Nephron progenitor cell (in vitro differentiated cells): Measurements from ENCODE around the gene SREBF1.

Experiments
- DNase-seq: peaks from one replicate; pipeline ENCODE4 v3.0.0; 2021
- H3K27ac Mint-ChIP-seq: 2 replicates; pipeline ENCODE4 v1.8.0; 2021; ENCODE audit warnings: mild to moderate bottlenecking, moderate library complexity, mixed read lengths
- H3K27me3 Mint-ChIP-seq: 2 replicates; pipeline ENCODE4 v1.8.0; 2021; ENCODE audit warnings: mild to moderate bottlenecking, low read depth, mixed read lengths; ENCODE audit not compliant: poor library complexity
- H3K36me3 Mint-ChIP-seq: 2 replicates; pipeline ENCODE4 v1.8.0; 2021; ENCODE audit warnings: low read depth, mixed read lengths
- H3K4me1 Mint-ChIP-seq: 2 replicates; pipeline ENCODE4 v1.8.0; 2021; ENCODE audit warnings: mixed read lengths
- H3K4me3 Mint-ChIP-seq: 2 replicates; pipeline ENCODE4 v1.8.0; 2021; ENCODE audit warnings: mild to moderate bottlenecking, moderate library complexity, mixed read lengths
- H3K9me3 Mint-ChIP-seq: 2 replicates; pipeline ENCODE4 v1.8.0; 2021; ENCODE audit warnings: mild to moderate bottlenecking, moderate library complexity, mixed read lengths
- TF ChIP-seq, protein P1 (sequence below): fragments of 200-600 bp; sonication (generic); IDR thresholded peaks from 2 replicates; pipeline ENCODE4 v1.5.0; 2021; ENCODE audit warnings: antibody characterized with exemption

SREBF1 gene

GRCh38 chr17:17792551-17793377, 44.0 kb downstream of the SREBF1 start:
- Mint-ChIP-seq H3K4me3 (peak overlapping the region; percentile 48), H3K4me1 (peaks cover 62% of the 10 kb centered on the region)
- DNase-seq = no peak

DNA sequence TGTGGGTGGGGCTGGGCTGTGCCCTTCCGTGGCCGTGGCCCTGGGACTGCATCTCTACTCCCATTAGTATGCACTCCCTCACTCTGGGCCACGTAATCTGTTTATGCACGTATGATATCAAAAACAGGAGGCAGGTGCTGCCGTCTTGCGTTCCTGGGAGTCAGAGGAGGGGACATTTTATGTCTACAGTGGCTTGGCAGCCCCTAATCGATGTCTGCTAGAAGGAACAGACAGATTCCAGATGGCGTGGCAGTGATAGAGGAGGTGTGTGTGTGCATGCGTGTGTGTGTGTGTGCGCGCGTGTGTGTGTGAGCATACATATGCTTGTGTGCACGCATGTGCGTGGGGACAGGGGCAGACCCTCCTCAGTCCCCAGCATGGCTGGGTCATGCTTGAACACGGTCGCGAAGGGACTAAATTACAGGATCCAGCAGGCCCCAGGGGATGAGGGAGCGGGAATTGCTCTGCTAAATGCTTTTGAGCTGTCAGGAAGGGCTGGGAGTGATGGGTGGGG, 44.7 kb downstream of the SREBF1 start:
- no peak for DNase-seq
- peak overlapping the region; percentile 48 for H3K4me3 Mint-ChIP-seq
- H3K9me3 Mint-ChIP-seq = no peaks in the 10 kb centered on the region
- H3K27me3 Mint-ChIP-seq = peaks cover 9% of the 10 kb centered on the region
- H3K36me3 Mint-ChIP-seq = peaks cover 9% of the 10 kb centered on the region
- TF ChIP-seq, protein P1, sequence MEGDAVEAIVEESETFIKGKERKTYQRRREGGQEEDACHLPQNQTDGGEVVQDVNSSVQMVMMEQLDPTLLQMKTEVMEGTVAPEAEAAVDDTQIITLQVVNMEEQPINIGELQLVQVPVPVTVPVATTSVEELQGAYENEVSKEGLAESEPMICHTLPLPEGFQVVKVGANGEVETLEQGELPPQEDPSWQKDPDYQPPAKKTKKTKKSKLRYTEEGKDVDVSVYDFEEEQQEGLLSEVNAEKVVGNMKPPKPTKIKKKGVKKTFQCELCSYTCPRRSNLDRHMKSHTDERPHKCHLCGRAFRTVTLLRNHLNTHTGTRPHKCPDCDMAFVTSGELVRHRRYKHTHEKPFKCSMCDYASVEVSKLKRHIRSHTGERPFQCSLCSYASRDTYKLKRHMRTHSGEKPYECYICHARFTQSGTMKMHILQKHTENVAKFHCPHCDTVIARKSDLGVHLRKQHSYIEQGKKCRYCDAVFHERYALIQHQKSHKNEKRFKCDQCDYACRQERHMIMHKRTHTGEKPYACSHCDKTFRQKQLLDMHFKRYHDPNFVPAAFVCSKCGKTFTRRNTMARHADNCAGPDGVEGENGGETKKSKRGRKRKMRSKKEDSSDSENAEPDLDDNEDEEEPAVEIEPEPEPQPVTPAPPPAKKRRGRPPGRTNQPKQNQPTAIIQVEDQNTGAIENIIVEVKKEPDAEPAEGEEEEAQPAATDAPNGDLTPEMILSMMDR = no peak
- H3K27ac Mint-ChIP-seq = no peak overlapping the region
- H3K4me1 Mint-ChIP-seq = peaks cover 69% of the 10 kb centered on the region

More at GRCh38 chr17:17792551-17793377, 44.0 kb downstream of the SREBF1 start:
- TF ChIP-seq, protein P1 = no peak
- H3K27me3 Mint-ChIP-seq = peaks cover 9% of the 10 kb centered on the region
- H3K36me3 Mint-ChIP-seq = peaks cover 13% of the 10 kb centered on the region
- no peaks in the 10 kb centered on the region for H3K9me3 Mint-ChIP-seq
- H3K27ac Mint-ChIP-seq = peak overlapping the region; percentile 72

DNA sequence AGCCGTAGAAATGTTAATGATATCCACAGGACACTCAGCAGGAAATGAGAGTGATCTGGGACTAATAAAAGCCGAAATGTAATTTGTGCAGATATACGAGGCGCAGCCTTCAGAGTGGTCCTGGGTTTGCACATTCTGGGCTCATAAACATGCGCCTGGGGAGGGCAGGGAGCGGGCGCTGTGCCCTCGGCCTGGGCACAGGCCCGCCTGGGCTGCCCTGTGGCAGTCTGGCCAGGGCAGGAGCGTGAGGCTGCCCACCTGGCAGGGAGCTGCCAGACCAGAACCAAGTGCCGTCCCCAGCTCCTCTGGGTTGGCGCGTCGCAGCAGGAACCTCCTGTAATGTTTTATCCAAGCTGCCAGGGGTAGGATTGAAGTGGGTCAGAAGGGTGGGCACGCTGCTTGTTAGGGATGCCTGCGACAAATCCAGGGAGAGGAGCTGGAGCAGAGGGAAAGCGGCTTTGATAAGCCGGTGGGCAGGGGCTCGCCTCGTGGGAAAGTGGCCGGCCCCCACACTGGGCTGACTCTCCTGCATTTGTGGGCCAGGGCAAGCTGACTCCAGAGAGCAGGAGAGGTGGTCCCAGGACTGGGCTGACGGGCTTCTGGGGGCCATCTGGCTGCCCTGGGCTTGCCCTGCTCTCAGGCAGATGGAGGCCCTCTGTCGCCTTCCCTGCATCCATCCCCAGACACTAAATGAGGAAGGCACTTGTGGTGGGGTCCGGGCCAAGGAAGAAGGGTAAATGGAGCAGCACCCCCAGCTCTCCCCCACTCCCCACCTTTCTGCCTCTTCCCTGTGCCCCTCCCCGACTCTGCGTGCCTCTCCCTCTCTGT, 45.9 kb downstream of the SREBF1 start:
- Mint-ChIP-seq H3K27ac (no peak overlapping the region), H3K4me1 (peaks cover 81% of the 10 kb centered on the region), H3K4me3 (peak overlapping the region; percentile 30), H3K36me3 (peaks cover 9% of the 10 kb centered on the region), H3K27me3 (peaks cover 9% of the 10 kb centered on the region), H3K9me3 (no peaks in the 10 kb centered on the region)
- TF ChIP-seq, protein P1 = no peak
- DNase-seq = no peak

GRCh38 chr17:17789828-17790636, 46.8 kb downstream of the SREBF1 start:
- Mint-ChIP-seq H3K4me3 (peak overlapping the region; percentile 53), H3K36me3 (peaks cover 9% of the 10 kb centered on the region), H3K9me3 (no peaks in the 10 kb centered on the region), H3K27ac (no peak overlapping the region), H3K4me1 (peaks cover 90% of the 10 kb centered on the region), H3K27me3 (peaks cover 9% of the 10 kb centered on the region)
- no peak for DNase-seq
- TF ChIP-seq, protein P1 = no peak

GRCh38 chr17:17789410-17789809, 47.4 kb downstream of the SREBF1 start:
- Mint-ChIP-seq H3K9me3 (no peaks in the 10 kb centered on the region), H3K4me1 (peaks cover 96% of the 10 kb centered on the region), H3K27ac (no peak overlapping the region), H3K4me3 (peak overlapping the region; percentile 53), H3K27me3 (peaks cover 9% of the 10 kb centered on the region), H3K36me3 (peaks cover 9% of the 10 kb centered on the region)
- TF ChIP-seq, protein P1 = no peak
- DNase-seq = no peak
